Subcutaneous adipose tissue (tissue), 4 donors: ENCODE results near the gene STK40. TPM values are rescaled to one million over a fixed set of nuclear protein-coding genes. Genes with fewer than 3 reads are reported as not detected.

Experiments used
- total RNA-seq, 4 donors: library from RNA; depleted of rRNA; stranded (reverse); fragments of >200 nt; gene quantifications; one replicate each; pipeline ENCODE4 v1.1.0, GENCODE V29; 2016
- TF ChIP-seq, protein P1 (sequence below): fragments of 450-650 bp; IDR thresholded peaks from one replicate; pipeline ENCODE4 v1.5.1; 2016; ENCODE audit warnings: low read depth, mild to moderate bottlenecking, control low read depth, antibody characterized with exemption, moderate library complexity

Gene STK40
- total RNA-seq, 4 donors from 2014 or later, result 19.7 to 40.7 (median 26.8) TPM

DNA sequence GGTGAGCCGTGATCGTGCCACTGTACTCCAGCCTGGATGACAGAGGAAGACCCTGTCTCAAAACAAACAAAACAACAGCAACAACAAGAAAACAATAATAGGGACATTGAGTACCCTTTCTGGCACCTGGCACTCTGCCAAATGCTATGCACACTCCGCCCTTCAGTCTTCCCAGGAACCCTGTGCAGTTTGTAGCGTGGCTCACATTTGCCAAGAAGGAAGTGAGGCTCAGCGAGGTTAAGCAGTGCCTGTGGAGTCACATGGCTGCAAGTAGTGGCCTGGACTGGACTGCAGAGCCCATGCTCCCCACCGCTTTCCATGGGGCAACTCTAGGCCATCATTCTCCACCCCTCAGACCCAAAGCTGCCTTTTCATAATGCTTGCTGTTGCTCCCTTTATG lies 57.0 kb downstream of the STK40 start:
- TF ChIP-seq, protein P1, sequence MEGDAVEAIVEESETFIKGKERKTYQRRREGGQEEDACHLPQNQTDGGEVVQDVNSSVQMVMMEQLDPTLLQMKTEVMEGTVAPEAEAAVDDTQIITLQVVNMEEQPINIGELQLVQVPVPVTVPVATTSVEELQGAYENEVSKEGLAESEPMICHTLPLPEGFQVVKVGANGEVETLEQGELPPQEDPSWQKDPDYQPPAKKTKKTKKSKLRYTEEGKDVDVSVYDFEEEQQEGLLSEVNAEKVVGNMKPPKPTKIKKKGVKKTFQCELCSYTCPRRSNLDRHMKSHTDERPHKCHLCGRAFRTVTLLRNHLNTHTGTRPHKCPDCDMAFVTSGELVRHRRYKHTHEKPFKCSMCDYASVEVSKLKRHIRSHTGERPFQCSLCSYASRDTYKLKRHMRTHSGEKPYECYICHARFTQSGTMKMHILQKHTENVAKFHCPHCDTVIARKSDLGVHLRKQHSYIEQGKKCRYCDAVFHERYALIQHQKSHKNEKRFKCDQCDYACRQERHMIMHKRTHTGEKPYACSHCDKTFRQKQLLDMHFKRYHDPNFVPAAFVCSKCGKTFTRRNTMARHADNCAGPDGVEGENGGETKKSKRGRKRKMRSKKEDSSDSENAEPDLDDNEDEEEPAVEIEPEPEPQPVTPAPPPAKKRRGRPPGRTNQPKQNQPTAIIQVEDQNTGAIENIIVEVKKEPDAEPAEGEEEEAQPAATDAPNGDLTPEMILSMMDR, result no peak

DNA sequence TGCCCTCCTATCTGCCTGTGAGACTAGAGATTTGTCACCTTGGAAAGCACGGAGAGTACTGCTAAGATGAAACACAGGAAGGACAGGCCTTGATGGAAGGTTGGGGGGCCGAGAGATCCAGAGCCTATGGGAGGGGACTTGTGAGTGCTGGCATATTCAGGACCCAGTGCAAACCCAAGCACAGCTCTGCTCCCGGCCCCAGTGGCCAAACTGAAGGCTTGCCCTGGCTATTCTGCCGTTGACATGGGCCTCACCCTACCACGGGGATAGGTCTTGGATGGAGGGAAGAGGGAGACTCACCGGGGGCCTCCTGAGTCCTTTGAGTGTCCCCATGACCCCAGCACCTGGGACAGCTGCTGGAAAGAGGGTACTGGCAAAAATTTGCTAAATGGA lies 57.6 kb downstream of the STK40 start:
- TF ChIP-seq, protein P1, result no peak

DNA sequence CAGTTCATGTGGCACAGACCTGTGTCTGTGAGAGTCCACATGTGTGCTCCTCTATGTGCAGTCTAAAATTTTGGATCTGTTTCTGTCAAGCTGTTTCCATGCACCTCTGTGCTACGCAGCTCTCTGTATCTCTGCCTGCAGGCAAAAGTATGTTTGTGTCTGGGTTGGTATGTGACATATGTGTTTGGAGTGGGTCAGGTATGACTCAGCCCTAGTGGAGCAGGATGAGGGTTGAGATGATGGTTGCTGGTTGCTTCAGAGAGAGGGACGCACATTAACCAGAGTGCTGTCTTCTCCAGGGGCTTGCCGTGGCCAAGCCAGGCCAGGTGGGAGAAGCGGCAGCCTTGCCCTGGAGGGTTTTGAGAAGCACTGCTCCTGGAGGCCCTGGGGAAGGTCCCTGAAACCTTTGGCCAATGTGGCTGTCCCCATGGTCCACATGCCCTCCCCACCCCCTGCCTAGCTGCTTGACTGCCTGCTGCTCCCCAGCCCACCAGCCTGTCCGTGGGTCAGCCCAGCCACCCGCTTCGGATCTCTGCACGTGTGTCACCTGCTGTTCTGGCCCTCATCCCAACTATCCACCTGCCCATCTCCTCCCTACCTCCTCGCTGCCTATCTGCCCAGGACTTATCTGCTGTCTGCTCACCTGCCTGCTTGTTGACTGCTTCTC lies 58.2 kb downstream of the STK40 start:
- TF ChIP-seq, protein P1, result no peak

DNA sequence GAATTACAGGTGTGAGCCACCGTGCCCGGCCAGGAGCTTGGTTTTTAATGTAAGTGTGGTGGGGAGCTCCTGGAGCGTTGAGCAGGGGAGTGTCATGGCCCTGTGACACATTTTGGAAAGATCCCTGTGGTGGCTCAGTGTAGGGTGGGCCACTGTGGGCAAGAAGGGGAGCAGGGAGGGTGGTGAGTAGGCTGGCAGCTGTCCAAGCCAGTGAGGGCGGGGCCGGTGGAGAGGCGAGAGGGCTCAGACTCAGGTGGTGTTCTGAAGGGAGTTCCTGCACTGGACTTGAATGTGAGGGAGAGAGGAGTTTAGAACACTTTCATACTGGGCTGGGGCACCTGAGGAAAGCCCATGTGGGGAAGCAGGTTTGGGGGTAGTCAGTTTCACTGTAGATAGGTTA lies 59.2 kb downstream of the STK40 start:
- TF ChIP-seq, protein P1, result no peak

DNA sequence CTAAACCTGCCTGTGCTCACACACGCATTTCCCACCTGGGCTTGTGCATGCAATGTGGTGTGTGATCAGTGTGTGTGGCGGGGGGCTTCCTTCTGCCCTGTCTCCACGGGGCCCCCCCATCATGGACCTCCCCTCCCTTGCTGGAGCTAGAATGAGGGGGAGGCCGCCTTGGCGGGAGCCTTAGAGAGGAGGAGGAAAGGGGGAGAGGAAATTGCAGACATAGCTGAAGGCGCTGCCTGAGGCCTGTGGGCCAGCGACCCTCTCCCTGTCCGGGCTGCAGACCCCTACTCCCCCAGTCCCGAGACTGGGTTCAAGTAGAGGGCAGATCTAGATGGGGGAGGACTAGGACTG lies 61.4 kb downstream of the STK40 start:
- TF ChIP-seq, protein P1, result no peak

DNA sequence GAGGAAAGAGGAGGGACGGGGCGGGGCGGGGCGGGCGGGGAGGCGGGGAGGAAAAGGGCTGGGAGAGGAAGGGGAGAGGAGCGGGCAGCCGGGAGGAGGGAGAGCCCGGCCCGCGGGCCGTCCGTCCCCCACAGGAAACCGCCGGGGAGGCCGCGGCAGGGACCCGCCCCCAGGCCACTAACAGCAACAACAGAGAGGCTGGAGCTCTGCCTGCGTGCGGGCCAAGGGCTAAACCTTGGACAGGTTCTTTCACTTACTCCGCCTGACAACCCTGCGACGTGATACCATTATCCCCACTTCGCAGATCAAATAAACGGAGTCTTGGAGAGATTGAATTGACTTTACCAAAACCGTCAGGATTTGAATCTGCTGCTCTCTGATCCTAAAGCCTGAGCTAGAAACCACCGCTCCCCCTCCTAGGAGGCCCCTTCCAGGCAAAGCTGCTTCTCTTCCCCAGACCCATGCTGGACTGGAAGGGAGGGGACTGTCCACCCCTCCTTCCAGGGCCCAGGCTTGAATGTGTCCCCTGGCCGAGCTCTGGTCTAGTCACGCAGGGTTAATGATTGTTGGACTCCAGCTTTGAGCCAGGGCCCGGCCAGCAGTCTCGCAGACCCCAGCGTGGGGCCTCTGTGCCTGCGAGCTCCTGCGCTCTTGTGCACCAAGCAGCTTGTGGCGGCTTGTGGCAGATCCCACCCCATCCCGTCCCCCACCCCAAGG lies 61.9 kb downstream of the STK40 start, which contains the start of gene EVA1B:
EVA1B (minus strand) TSS at position 10 of the 717 bp plus-strand sequence. CDS start 608 bp downstream, outside the sequence.
- TF ChIP-seq, protein P1, result no peak

DNA sequence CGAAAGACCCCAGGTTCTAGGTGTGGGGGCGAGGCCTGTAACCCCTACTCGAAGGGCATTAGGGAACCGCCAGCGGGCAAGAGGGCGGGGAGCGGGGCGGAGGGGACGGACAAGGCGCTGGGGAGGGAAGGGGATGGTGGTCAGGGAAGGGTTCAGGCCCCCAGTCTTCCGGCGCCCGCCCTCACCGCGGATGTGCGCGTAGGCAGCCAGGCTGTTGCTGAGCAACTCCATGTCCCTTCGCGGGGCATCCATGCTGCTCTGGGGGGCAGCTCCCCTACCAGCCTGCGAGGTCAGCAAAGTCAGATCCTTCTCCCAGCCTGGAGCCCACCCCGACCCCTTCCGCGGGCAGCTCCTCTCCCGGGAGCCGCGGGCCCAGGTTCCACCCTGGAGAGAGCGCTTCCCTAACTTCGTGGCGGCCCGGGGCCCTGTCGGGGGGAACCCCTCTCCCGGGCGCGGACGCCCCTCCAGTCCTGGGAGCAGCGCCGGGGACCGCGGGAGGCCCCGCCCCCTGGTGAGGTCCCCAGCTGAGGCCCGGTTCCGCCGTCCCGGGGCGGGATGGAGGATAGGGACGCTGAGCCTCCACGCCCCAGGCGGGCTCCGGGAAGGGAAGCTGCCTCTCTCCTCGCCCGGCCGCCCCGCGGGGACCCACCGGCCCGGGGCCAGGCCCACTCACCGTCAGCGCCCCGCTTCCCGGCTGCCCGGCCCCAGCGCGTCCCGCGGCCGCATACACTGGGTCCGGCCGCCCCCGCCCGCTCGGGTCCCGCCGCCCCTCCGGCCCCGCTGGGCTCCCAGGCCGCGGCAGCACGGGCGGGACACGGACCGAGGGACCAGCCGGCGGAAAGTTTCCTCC lies 62.7 kb downstream of the STK40 start:
- TF ChIP-seq, protein P1, result no peak
